NCI-H187 (cell line): Measurements from ENCODE around the gene OLFM2.
"Not testable (repeated sequence)": the region's sequence is repeated elsewhere in the genome, so short reads cannot be mapped to it uniquely, and the experiment has no call there.

Experiments used
- DNase-seq, 2 experiments: peaks; one replicate each; lab custom pipeline; 2025; lab: John Stamatoyannopoulos, UW

Gene OLFM2

DNA sequence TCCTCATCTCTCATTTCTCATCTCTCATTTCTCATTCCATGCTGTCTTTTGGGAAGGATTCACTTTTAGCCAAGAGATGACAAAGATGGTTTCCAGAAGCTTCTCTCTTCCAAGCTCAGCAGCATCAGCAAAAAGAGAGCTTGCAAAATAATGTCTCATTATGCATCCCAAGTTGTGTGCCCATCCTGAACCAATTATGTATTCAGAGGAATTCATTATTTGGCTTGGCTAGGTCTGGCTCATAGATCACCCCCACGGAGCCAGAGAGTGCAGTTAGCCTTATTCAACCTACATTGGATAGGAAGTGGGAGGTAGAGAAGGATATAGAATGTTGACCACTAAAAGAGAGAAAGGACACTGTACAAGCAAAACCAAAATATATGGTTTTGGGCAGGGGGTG lies 5.4 kb upstream of the OLFM2 start:
- no peak for DNase-seq

DNA sequence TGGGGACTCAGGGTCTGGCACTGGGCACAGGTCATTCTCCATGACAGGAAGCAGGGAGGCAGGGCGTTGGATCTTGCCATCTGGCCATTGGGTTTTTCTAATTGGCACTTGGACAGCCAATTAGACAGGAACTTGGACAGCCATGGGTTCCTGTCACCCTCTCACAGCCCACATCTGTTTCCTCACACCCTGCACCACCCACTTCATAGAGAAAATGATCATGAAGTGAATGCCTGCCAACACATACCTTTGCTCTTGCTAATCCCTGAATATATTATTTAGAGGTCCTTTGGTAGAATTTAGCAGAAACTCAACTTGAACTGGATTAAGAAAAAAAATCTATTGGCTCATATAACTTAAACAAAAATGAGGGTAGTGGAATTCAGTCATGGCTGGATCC lies 4.9 kb upstream of the OLFM2 start:
- DNase-seq = no peak

DNA sequence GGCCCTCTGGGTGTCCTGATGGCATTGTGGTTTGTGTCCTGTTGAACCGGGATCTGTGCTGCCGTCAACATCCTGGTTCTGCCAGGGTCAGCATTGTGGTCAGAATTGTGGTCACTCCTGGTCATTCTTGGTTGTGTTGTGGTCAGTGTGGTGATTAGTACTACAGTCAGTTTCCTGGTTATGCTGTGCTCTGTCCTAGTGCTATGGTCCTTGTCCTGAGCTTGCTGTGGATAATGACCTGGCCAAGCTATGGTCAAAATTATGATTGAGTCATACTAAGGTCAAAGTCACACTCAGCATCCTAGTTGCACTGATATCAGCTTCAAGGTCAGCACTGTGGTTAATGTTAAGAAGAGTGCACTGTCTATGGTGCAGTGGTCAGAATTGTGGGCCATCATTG lies 4.5 kb upstream of the OLFM2 start:
- DNase-seq = no peak

DNA sequence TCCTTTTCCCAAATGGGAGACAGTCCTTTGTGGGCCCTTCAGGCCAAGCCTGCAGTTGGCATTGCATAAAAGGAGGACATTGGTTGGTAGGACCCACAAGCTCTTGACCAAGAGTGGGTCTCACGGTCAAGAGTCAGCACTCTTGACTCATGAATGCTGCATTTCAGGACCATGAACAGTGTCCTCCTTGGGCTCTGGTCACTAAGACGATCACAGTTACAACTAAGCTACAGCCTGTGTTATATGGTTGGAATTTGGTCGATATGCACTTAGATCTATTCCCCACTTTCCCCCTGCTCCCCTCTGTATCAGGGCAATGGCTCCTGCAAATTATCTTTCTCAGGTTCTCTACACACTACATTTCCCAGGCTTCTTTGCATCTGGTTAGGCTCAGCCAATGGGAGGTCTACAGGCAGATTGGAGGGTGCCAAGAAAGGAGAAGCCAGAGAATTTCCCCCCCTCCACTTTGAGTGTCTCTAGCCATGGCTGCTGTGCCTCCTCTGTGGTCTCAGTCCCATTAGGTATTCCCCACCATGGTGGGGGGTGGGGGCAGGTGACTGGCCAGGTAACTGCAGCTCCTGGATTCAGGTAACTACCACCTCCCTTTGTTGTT lies 3.1 kb upstream of the OLFM2 start:
- DNase-seq = no peak

DNA sequence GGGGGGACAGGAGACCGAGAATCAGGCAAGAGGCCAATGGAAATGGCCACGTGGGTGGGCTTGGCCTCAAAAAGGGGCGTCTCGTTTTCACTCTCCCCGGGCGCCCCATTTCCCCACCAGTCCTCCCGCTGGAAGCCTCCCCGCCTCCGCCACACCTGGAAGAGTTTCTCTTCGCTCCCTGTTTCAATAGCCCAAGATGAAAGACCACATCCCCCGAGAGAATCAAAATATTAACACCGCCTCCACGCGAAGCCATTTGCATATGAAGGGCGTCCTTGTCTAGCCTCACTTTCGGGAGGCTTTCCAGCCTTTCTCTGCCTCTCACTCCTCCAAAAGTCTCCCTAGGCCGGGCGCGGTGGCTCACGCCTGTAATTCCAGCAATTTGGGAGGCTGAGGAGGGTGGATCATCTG lies 691 bp upstream of the OLFM2 start:
- no peak for DNase-seq

DNA sequence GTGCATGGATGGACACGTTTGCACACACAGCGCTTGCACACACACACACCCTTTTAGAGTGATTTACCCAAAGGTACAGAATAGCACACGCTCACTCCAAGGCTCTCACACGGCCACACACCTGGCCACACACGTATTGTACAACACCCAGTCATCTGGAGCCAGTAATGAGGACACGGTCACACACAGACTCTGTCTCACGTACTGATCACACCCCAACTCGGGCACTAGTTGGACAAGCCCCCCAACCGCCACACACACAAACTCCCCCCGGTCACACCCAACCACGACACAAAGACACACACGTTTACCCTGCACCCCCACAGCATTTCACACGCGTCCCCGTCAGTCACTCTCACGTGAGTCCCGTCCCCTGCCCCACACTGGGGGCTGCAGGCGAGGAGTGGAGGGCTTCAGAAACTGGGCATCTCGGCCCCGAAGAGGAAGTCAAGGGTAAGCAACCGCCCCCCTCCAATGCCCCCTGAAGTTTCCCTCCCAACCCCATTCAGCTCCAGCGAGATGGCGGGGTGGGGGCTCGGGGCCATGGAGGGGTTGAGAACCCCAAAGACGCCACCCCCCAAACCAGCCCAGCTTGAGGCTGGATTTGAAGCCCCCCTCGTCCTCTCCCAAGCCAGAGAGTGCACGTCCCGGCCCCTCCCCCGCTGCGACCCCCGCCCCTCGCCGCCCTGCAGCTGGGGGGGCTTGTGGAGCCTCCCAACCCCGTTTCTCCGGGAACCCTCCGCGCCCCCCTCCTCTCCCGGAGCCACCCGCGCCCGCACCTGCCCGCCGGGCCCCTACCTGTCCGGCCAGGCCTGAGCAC lies 599 bp downstream of the OLFM2 start:
- no peak for DNase-seq

DNA sequence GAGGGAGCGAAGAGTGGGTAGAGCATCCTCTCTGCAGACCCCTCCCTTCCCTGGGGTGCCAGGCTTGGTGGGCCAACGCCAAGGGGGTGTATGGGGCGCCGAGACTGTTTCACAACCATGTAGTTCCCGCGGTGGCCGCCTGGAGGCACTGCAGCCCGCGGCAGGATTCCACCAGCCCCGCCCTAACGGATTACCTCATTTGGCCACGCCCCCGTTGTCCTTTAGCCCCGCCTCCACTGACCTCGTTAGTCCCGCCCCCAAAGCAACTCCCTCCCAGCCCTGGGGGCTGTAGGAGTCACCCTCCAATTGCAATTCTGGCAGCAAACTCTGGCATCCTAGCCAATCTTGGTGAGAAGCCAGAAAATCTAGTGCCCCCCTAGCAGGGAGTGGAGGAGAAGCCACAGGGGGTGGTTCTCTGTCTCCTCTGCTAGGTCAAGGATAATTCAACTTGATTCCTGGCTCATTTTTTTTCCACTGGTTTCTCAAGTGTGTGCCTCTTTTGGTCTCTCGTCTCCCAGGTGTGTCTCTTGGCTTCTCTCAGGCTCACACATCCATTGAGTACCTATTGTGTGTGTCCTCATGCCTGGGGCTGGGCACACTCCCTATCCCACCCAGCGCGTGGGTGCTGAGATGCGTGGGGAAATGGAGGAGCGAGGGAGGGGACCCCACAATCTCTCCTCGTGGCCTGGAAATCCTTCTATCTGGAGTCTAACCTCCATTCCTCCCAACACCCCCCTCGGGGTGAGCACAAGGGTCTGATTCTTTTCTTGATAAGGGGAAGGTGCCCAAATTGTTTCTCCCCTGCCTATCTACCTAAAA lies 2.0 kb downstream of the OLFM2 start:
- DNase-seq = peak; percentile 5 to 7

DNA sequence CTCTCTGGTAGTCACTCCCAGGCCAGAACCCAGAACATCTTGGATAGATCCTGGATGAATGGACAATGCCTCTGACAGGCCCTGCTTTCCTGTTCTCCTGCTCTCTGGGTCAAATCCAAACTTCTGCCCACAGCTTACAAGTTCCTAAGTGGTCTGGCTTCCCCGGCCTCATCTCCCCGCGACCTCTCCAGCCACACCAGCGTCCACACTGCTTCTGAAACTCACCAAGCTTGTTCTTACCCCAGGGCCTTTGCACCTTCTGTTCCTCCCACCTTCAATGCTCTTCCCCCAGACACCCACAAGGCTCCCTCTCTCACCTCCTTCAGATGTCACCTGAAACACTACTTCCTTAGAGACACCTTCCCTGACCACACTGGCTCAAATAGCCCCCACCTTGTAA lies 3.5 kb downstream of the OLFM2 start:
- DNase-seq = no peak

DNA sequence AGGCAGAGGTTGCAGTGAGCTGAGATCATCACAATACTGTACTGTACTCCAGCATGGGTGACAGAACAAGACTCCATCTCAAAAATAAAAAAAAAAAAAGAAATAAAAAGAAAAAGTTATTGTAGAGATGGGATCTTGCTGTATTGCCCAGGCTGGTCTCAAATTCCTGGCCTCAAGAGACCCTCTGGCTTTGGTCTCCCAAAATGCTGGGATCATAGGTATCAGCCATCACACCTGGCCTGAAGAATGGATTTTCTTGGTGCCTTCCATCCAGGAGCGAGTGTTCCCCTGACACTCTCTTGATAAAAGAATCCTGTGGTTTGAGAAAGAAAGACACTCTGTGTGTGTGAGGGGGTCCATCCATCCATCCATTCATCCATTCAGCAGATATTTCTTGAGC lies 4.7 kb downstream of the OLFM2 start:
- no peak for DNase-seq

DNA sequence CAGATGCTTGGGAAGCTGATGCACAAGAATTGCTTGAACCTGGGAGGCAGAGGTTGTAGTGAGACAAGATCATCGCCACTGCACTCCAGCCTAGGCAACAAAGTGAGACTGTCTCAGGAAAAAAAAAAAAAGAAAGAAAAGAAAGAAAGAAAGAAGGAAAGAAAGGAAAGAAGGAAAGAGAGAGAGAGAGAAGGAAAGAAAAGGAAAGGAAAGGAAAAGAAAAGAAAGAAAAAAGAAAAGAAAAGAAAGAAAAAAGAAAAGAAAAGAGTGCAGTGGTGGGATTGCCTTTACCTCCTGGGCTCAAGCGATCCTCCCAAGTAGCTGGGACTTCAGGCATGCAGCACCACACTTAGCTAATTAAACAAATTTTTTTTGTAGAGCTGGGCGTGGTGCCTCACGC lies 12.9 kb downstream of the OLFM2 start:
- no peak for DNase-seq

DNA sequence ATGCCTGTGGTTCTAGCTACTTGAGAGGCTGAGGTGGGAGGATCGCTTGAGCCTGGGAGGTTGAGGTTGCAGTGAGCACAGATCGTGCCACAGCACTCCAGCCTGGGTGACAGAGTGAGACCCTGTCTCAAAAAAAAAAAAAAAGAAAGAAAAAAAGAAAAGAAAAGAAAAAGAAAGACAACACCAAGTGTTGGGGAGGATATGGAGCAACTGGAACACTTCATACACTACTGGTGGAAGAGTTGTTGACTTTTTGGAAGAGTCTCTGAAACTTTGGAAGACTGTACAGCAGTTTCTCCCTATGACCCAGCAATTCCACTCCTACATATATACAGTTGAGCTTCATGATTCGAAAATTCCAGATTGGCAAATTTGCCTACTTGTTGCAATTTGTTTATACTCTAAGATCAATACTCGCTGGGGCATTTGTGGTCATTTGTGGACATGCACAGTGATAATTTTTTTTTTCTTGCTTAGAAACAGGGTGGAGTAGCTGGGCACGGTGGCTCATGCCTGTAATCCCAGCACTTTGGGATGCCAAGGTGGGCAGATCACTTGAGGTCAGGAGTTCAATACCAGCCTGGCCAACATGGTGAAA lies 13.4 kb downstream of the OLFM2 start:
- DNase-seq = not testable (repeated sequence)

DNA sequence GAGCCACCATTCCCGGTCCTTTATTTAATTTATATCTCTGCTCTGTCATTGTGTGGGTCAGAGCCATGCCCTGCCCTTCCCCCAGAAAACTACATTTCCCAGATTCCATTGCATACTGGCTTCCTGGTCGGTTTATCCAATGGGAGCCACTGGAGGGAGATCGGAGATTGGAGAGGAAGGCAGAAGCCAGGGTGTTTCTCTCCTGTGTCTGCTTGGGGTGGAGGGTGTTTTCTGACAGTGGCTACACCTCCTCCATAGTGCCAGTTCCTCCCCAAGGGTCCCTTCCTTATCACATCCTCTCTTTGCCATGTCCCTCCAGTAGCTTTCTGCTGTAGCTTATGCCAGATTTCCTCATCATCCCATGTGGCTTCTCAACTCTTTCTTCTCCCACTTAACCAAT lies 19.0 kb downstream of the OLFM2 start:
- no peak for DNase-seq

DNA sequence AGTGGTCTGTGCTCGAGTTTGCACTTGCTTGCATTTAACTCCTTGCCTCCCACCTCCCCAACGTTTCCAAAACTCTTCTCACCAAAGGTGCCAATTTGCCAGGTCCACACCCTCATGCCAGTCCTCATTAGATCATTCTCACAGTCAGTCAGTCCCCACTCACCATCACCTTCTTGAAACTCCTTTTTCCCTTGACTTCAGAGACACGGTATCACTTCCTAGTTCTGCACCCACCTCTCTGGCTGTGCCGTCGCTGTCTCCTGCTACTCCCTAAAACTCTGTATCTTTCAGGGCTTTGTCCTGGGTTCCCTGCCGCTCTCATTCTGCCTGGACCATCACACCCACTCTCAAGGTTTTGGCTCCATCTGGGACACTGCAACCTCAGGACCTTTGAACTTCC lies 19.6 kb downstream of the OLFM2 start:
- no peak for DNase-seq

DNA sequence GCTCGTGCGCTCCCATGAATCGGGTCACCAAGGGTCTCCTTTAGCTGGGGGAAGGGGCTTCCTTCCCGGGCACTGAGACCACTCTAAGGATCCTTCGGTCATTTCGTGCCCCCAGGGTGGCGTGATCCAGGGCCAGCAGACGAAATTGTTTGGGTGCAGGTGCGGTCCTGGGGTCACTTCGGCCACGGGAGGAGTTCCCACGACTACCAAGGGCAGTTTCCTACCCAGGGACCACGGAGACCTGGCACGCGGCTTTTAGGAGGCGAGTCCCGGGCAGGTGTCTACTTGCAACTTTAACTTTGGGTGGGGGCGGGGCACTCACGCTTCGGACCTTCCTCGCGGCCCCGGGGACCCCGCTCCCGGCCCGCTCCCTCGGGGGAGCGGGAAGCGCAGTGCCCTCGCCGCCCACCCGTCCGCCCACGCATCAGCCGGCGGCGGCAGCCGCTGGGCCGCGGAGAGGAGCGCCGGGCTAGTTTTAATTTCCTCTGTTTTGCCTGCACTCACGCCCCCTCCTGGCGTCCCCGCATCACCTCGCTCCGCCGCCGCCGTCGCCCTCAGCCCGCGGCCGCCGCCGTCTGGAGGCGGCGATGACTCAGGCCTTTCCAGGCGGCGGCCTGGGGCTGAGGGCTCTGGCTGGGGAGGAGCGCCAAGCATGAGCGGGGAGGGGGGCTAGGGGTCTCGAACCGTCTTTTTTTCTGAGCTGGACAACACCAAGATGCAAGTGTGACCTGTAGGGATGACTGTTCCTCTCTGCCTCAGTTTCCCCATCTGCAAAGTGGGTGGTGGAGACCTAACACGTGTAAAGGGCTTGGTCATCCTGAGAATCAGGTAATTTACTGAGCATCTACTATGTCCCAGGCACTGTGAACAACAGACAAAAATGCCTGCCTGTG lies 21.8 kb downstream of the OLFM2 start:
- DNase-seq = no peak

DNA sequence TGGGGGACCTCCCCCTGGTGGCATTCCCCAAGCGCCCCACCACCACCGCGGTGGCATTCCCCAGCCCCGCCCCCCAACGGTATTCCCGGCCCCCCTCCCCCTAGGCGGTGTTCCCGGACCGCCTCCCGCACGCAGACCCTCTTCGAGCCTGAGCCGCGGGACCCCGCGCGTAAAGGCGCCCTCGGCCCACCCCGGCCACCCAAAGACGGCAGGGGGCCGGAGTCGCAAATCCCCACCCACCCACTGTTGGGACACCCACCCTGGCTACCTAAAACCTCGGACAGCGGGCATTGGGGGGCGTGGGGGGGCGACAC lies 22.4 kb downstream of the OLFM2 start:
- DNase-seq = no peak

DNA sequence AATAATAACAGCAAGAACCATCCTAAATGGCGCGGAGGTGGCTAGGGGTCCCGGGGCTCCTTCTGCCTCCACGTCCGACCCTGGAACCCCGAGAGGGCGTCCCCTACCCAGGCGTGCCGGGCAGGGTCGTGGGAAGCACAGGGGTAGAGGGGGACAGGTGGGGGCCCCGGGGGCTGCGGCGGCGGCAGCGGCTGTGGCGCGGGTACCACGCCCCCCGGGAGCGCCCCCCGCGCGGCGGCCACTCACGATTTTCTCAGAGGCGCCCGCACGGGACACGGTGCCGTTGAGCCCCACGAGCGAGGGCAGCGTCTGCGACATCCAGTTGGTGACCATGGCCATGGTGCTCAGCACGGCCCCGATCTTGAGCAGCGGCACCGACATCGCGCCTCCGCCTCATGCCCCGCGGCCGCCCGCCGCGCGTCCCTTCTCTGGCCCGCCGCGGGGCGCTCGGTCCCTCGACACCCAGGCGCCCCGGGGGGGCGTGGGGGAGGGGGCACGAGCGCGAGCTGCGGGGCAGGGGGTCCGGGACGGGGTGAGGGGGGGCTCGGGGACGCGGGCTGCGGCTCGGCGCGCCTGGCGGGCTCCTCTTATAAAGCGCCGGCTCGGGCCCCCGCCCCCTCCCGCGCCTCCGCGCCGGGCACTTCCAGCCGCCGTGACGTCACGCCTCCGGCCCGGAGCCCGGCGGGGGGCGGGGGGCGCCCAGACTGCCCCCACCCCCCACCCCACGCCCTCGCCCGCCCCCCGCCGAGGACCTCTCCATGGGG lies 22.9 kb downstream of the OLFM2 start:
- no peak for DNase-seq

DNA sequence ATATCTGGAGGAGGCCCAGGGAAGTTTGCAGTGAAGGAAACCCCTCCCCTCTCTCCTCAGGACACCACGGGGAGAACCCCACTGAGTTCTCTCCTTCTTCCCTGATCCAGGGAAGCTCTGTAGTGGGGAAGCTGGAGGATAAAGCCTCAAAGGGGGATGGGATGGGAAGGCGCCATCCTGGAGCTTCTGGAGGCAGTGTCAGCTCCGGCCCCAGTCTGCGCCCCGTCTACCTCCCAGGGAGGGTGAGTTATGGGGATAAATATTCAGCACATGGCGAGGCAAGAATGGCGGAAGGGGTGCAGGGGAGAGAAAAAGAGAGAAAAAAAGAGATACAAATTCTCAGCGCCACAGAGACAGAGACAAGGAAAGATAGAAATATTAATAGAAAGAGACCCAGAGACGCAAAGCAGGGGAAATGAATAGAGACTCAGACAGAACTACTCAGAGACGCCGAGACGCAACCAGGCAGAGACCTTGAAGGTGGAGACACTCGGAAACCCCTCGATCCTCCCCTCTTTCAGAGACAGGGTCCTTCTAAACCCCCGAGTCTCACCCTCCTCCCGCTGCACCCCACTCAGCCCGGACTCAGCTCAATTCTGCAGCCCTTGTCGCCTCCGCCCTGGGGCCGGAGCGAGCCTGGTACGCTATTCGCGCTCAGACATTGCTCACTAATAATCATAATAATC lies 23.6 kb downstream of the OLFM2 start:
- no peak for DNase-seq

DNA sequence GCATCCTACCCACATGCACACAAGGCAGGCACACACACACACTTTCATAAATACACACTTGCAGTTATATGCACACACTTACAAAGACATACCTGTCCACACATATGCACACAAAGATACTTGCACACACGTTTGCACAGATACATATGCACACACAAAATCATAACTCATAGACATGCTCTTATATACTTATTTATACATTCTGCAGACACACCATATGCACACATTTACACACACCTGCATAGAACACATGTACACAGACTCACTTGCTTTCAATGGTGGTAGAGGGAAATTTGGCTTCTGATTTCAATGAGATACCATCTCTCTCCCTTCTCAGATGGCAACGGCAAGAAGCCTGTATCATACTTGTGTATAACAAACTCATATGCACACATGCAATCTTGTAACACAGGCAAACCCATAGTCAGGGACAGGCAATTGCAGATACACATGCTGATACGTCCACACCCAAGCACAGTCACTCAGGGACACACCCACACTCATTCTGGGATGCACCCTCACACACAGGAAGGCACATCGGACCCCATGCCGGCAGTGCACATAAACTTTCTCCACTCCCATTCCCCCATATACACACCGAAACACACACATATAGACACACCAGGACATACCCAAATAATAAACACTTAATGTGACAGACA lies 24.7 kb downstream of the OLFM2 start:
- no peak for DNase-seq

DNA sequence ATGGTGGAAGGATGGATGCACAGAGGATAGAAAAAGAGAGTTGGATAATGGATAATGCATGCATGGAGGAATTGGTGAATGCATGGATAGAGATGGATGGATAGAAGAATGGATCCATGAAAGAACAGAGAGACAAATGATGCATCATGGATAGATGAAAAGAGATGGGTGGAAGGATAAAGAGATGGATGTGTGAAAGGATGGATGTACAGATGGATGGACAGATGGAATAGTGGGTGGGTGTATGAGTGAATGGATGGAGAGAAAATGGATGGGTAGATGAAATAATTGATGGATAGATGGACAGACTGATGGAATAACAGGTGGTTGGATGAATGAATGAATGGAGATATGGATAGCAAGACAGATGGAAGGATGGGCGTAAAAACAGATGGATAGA lies 25.7 kb downstream of the OLFM2 start:
- no peak for DNase-seq

DNA sequence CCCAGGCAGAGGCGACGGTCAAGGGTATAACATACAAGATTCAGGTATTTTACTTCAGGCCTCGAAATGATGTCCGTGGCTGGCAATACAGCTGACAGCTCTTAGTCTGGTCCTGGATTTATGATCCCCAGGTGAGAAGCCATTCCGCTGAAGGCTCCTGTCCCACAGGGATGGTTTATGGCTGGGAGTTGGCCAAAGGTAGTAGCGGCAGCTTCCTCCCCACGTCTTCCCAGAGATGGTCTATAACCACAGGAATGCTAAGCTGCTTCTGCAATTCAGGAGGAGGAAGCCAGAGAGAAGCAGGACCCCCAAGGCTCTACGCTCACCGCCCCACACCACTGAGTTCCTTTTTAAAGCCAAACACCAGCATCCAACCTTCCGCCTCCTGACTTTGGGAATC lies 27.1 kb downstream of the OLFM2 start:
- DNase-seq = no peak
